HepG2 (cell line): ENCODE measurements around the gene ANKRD44. TPM values are rescaled to one million over a fixed set of nuclear protein-coding genes. Genes with fewer than 3 reads are reported as not detected.

ENCODE experiments used
- ATAC-seq: fragments of 200-7000 bp; cut with Tn5 transposase; 3 replicates; pipeline ENCODE4 v1.9.1; 2020; ENCODE audit warnings: mild to moderate bottlenecking, moderate library complexity
- BruUV-seq: library from RNA; stranded (reverse); fragments of 400-500 nt; replicated peaks from 2 replicates; lab custom pipeline; 2021; lab: Mats Ljungman, UMichigan
- CTCF ChIA-PET: fragments of 300-600 bp; formaldehyde crosslinking; extraction: SDS; loops from one replicate; lab custom pipeline; 2021; ENCODE audit warnings: low total read pairs, inconsistent platforms, low intra/inter-chr PET ratio; lab: Yijun Ruan, JAX
- POLR2A ChIA-PET: fragments of 350-600 bp; sonication (Branson Sonifier 250); formaldehyde crosslinking; loops from one replicate; lab custom pipeline; 2020; ENCODE audit warnings: antibody characterized with exemption, inconsistent platforms; lab: Yijun Ruan, JAX
- DNase-seq: peaks from one replicate; pipeline ENCODE4 v3.0.0-alpha.2; 2015; ENCODE audit warnings: low spot score
- FAIRE-seq: peaks from 3 replicates; lab custom pipeline; 2011; peaks lifted over from hg19 to GRCh38; lab: Jason Lieb, UNC
- H2AFZ ChIP-seq: one replicate; pipeline ENCODE4 v1.6.1; 2011; ENCODE audit warnings: low read length, inconsistent platforms
- H3K27ac ChIP-seq: fragments of 300-600 bp; 3 replicates; pipeline ENCODE4 v1.8.0; 2011; ENCODE audit warnings: mixed run types, mild to moderate bottlenecking, mixed read lengths, low read length, inconsistent platforms; ENCODE audit not compliant: insufficient read depth; ENCODE audit errors: extremely low read length
- H3K27me3 ChIP-seq, 2 experiments: fragments of 200-600 bp in 1 of 2; 2 replicates in 1 of 2; 3 replicates in 1 of 2; pipeline versions ENCODE4 v1.6.0 to v1.8.0; 2011; ENCODE audit warnings: low read length in 2 of 2, mild to moderate bottlenecking in 2 of 2, moderate library complexity in 2 of 2, inconsistent platforms in 1 of 2; ENCODE audit not compliant: insufficient read depth in 2 of 2, control insufficient read depth in 1 of 2
- H3K36me3 ChIP-seq, 2 experiments: fragments of 200-600 bp in 1 of 2; replicated peaks in 1 of 2; 2 replicates in 1 of 2; 3 replicates in 1 of 2; pipeline versions ENCODE4 v1.5.1 to v1.8.0; 2011; ENCODE audit warnings: low read length in 2 of 2, inconsistent platforms in 1 of 2; ENCODE audit not compliant: insufficient read depth in 2 of 2, control insufficient read depth in 1 of 2
- H3K4me1 ChIP-seq: 2 replicates; pipeline ENCODE4 v1.5.1; 2012; ENCODE audit warnings: low read length, inconsistent platforms; ENCODE audit not compliant: insufficient read depth
- H3K4me2 ChIP-seq: 2 replicates; pipeline ENCODE4 v1.6.0; 2011; ENCODE audit warnings: low read depth, low read length, inconsistent platforms
- H3K4me3 ChIP-seq, 3 experiments: fragments of 200-600 bp in 1 of 3; sonication (generic), shearing (Covaris generic) in 1 of 3; replicated peaks in 1 of 3; 2 replicates each; pipeline ENCODE4 v1.5.1; 2011 to 2016; ENCODE audit warnings: low read length in 3 of 3, inconsistent platforms in 2 of 3, low read depth in 2 of 3, mild to moderate bottlenecking in 2 of 3, control low read depth in 1 of 3, mixed read lengths in 1 of 3; ENCODE audit not compliant: insufficient read depth in 1 of 3
- H3K79me2 ChIP-seq: one replicate; pipeline ENCODE4 v1.6.1; 2011; ENCODE audit warnings: low read length, inconsistent platforms; ENCODE audit not compliant: insufficient read depth
- H3K9ac ChIP-seq: 2 replicates; pipeline ENCODE4 v1.6.0; 2011; ENCODE audit warnings: mild to moderate bottlenecking, low read depth, low read length, inconsistent platforms; ENCODE audit not compliant: insufficient read depth
- H3K9me3 ChIP-seq: 2 replicates; pipeline ENCODE4 v1.5.1; 2012; ENCODE audit warnings: mild to moderate bottlenecking, low read length
- H4K20me1 ChIP-seq: 2 replicates; pipeline ENCODE4 v1.6.0; 2011; ENCODE audit warnings: inconsistent platforms, mild to moderate bottlenecking, low read length, moderate library complexity; ENCODE audit not compliant: insufficient read depth
- HMG20B ChIP-seq: conservative IDR thresholded peaks from 2 replicates; pipeline ENCODE4 v1.6.1; 2016; ENCODE audit warnings: missing genetic modification reagents, missing compliant biosample characterization
- STAG1 ChIP-seq: sonication (generic); formaldehyde crosslinking; IDR thresholded peaks from 2 replicates; pipeline ENCODE4 v1.4.0; 2020; ENCODE audit warnings: missing genetic modification reagents
- STAT6 ChIP-seq: sonication (generic); formaldehyde crosslinking; IDR thresholded peaks from 2 replicates; pipeline ENCODE4 v1.4.0; 2020; ENCODE audit warnings: missing genetic modification reagents, mild to moderate bottlenecking, borderline replicate concordance
- TARDBP ChIP-seq: sonication (generic); formaldehyde crosslinking; IDR thresholded peaks from 2 replicates; pipeline ENCODE4 v1.8.0; 2022; ENCODE audit warnings: mild to moderate bottlenecking, missing genetic modification reagents
- ZEB1 ChIP-seq: IDR thresholded peaks from 2 replicates; pipeline ENCODE4 v1.6.1; 2012; ENCODE audit warnings: mild to moderate bottlenecking, low read depth, inconsistent platforms; ENCODE audit not compliant: insufficient replicate concordance
- WGBS: methylation state at CpG from one replicate; pipeline ENCODE4 v1.1.6; 2017; ENCODE audit warnings: low lambda C conversion rate; 5-methylcytosine and 5-hydroxymethylcytosine counted together
- in situ Hi-C: cut with HindIII; loops from 2 replicates; pipeline ENCODE4 v1.10.0; 2017; ENCODE audit warnings: low pct_unique_long_range_greater_than_20kb; ENCODE audit not compliant: extremely low pct_ligation_motif_present
- intact Hi-C: fragments of 100-400 bp; cut with micrococcal nuclease; formaldehyde crosslinking; loops from one replicate; pipeline ENCODE4 v1.10.0; 2022; ENCODE audit not compliant: unreplicated experiment
- polyA plus RNA-seq, 8 experiments: library from polyadenylated mRNA; depleted of rRNA in 3 of 8; stranded (reverse) in 7 of 8; unstranded in 1 of 8; fragments of >200 nt; fragmentation: Illumina TruSeq in 4 of 8; extraction: Trizol in 4 of 8; gene quantifications; 2 replicates each; pipeline versions ENCODE4 v1.2.1 to v1.2.3, GENCODE V29; 2011 to 2016; ENCODE audit warnings: low read depth in 4 of 8, missing spikeins in 1 of 8, mixed read lengths in 1 of 8; ENCODE audit not compliant: insufficient read depth in 1 of 8
- total RNA-seq, 5 experiments: library from RNA; depleted of rRNA; stranded (reverse); fragments of >200 nt; fragmentation: Illumina TruSeq; extraction: Trizol; gene quantifications; 2 replicates each; pipeline ENCODE4 v1.2.3, GENCODE V29; 2016; ENCODE audit warnings: low read depth in 1 of 5

The ANKRD44 gene
- total and polyA plus RNA-seq, 2 of the 13 experiments (the other 11 are each of a cell fraction or from before 2014, with no cell fraction given) = 0.04 to 0.11 TPM

GRCh38 chr2:197075754-197076337 lies 234.7 kb downstream of the ANKRD44 start (continued):
- TF ChIP-seq STAT6 (CRISPR knock-in tag) (no peak), STAG1 (CRISPR knock-in tag) (peak; percentile 65), ZEB1 (no peak), TARDBP (CRISPR knock-in tag) (no peak)

- CTCF ChIA-PET = interaction anchor here (1.5 to 1.8 kb wide), 2 partner anchors 94 to 303 kb away, joined by 4 to 10 read pairs; no protein-coding TSS in a partner anchor
- Histone ChIP-seq H3K9ac (no peak overlapping the region), H4K20me1 (no peaks in the 10 kb centered on the region), H3K4me3 (no peak overlapping the region), H3K27ac (no peak overlapping the region), H3K9me3 (no peaks in the 10 kb centered on the region), H3K4me1 (no peaks in the 10 kb centered on the region), H3K36me3 (no peaks in the 10 kb centered on the region), H3K4me2 (no peak overlapping the region), H3K79me2 (no peaks in the 10 kb centered on the region), H3K27me3 (no peaks in the 10 kb centered on the region), H2AFZ (no peak overlapping the region)
- ATAC-seq (no peak), FAIRE-seq (no peak), DNase-seq (no peak)
- no TSS peak for BruUV-seq
- in situ Hi-C loops = no loop called here
- intact Hi-C loops = no loop called here
- 52% methylated on average over 2 of the region's 2 CpGs for WGBS
- TF ChIP-seq HMG20B = no peak
- POLR2A ChIA-PET = no interaction called here
Measured at GRCh38 chr2:197075281-197075680, 235.3 kb downstream of the ANKRD44 start.
